ENCODE results near the gene SLC2A4.
"Not testable (repeated sequence)": the region's sequence is repeated elsewhere in the genome, so short reads cannot be mapped to it uniquely, and the experiment has no call there.

SLC2A4 gene

GRCh38 chr17:7327056-7327455 is 45.5 kb downstream of the SLC2A4 start:
- DNase-seq, result no peak

GRCh38 chr17:7327501-7327900 is 46.0 kb downstream of the SLC2A4 start:
- no peak for DNase-seq

GRCh38 chr17:7328009-7328408 is 46.5 kb downstream of the SLC2A4 start:
- no peak for DNase-seq

GRCh38 chr17:7328840-7329373 is 47.4 kb downstream of the SLC2A4 start, which contains the start of gene NEURL4:
Gene NEURL4, minus strand, starts transcription at chr17:7329335. Its CDS starts 23 bp downstream, at chr17:7329312.
- DNase-seq, result no peak

GRCh38 chr17:7329374-7329996 is 48.0 kb downstream of the SLC2A4 start:
- DNase-seq, result peak; percentile 96 to 100

GRCh38 chr17:7329997-7330637 is 48.6 kb downstream of the SLC2A4 start:
- DNase-seq, result peak; percentile 61 to 77

- DNase-seq, result no peak
Measured at GRCh38 chr17:7330638-7331015, 49.1 kb downstream of the SLC2A4 start.

GRCh38 chr17:7332111-7332510 is 50.6 kb downstream of the SLC2A4 start:
- DNase-seq, result no peak

- not testable (repeated sequence) for DNase-seq
Measured at GRCh38 chr17:7332600-7333069, 51.1 kb downstream of the SLC2A4 start.

- DNase-seq, result no peak
Measured at GRCh38 chr17:7334938-7335538, 53.5 kb downstream of the SLC2A4 start.

GRCh38 chr17:7335765-7336164 is 54.2 kb downstream of the SLC2A4 start:
- not testable (repeated sequence) for DNase-seq

GRCh38 chr17:7336240-7337175 is 55.0 kb downstream of the SLC2A4 start, which contains the start of gene ACAP1:
Gene ACAP1, plus strand, starts transcription at chr17:7336529. Its CDS starts 206 bp downstream, at chr17:7336735.
- DNase-seq, result no peak

GRCh38 chr17:7337600-7337999 is 56.1 kb downstream of the SLC2A4 start:
- not testable (repeated sequence) for DNase-seq

All from NCI-H526 (cell line).